Measurements from ENCODE around the gene PPP2R2B.

DNA sequence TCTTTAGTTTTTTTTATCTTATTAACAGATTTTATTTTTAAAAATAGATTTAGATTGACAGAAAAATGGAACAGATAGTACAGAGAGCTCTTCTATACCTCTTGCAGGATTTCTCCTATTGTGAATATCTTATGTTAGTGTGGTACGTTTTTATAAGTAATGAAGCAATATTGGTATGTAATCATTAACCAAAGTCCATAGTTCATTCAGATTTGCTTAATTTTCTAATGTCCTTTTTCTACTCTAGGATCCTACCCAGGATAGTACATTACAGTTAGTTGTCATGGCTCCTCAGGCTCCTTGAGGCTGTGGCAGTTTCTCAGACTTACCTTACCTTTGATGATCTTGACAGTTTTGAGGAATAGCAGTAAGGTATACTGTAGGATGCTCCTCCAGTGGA is 30.4 kb downstream of the PPP2R2B start:
- TF ChIP-seq, protein P1, sequence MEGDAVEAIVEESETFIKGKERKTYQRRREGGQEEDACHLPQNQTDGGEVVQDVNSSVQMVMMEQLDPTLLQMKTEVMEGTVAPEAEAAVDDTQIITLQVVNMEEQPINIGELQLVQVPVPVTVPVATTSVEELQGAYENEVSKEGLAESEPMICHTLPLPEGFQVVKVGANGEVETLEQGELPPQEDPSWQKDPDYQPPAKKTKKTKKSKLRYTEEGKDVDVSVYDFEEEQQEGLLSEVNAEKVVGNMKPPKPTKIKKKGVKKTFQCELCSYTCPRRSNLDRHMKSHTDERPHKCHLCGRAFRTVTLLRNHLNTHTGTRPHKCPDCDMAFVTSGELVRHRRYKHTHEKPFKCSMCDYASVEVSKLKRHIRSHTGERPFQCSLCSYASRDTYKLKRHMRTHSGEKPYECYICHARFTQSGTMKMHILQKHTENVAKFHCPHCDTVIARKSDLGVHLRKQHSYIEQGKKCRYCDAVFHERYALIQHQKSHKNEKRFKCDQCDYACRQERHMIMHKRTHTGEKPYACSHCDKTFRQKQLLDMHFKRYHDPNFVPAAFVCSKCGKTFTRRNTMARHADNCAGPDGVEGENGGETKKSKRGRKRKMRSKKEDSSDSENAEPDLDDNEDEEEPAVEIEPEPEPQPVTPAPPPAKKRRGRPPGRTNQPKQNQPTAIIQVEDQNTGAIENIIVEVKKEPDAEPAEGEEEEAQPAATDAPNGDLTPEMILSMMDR (IDR thresholded peaks at IDR 0.05; ENCODE audit: extremely low read depth in 1 of 2, insufficient read depth in 1 of 2, low read depth in 1 of 2, low read length in 2 of 2): no peak
- TF ChIP-seq, protein P2, sequence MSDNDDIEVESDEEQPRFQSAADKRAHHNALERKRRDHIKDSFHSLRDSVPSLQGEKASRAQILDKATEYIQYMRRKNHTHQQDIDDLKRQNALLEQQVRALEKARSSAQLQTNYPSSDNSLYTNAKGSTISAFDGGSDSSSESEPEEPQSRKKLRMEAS (IDR thresholded peaks at IDR 0.05; ENCODE audit: insufficient read depth, insufficient read length): no peak
- TF ChIP-seq POLR2A (IDR thresholded peaks at IDR 0.05; ENCODE audit: low read depth, low read length) (no peak), EZH2 (IDR thresholded peaks at IDR 0.05; ENCODE audit: borderline replicate concordance, low read depth, low read length, severe bottlenecking) (no peak)
